WERI-Rb-1 (cell line): Measurements from ENCODE around the gene PSMD2.

Experiments
- DNase-seq: peaks from one replicate; pipeline ENCODE4 v3.0.0-alpha.2; 2020
- H3K27ac ChIP-seq: fragments of 250-450 bp; sonication (Bioruptor Pico); 2 replicates; pipeline ENCODE4 v1.5.1; 2020; ENCODE audit warnings: mild to moderate bottlenecking, moderate library complexity
- H3K27me3 ChIP-seq: fragments of 250-450 bp; sonication (Bioruptor Pico); 2 replicates; pipeline ENCODE4 v1.5.1; 2021; ENCODE audit warnings: mild to moderate bottlenecking, low read depth, moderate library complexity; ENCODE audit not compliant: insufficient read depth, severe bottlenecking
- H3K36me3 ChIP-seq: fragments of 250-450 bp; sonication (Bioruptor Pico); 2 replicates; pipeline ENCODE4 v1.5.1; 2020; ENCODE audit warnings: mild to moderate bottlenecking, moderate library complexity
- H3K4me3 ChIP-seq: 2 replicates; pipeline ENCODE4 v1.5.1; 2011; ENCODE audit warnings: low read depth, mild to moderate bottlenecking, control low read depth, low read length
- H3K9me3 ChIP-seq: fragments of 250-450 bp; sonication (Bioruptor Pico); 2 replicates; pipeline ENCODE4 v1.5.1; 2021; ENCODE audit warnings: mild to moderate bottlenecking, moderate library complexity; ENCODE audit not compliant: severe bottlenecking
- TF ChIP-seq, protein P1 (sequence below): IDR thresholded peaks from 2 replicates; pipeline ENCODE4 v1.5.1; 2011; ENCODE audit warnings: low read depth, mild to moderate bottlenecking, control low read depth, inconsistent platforms, low read length

PSMD2 gene

DNA sequence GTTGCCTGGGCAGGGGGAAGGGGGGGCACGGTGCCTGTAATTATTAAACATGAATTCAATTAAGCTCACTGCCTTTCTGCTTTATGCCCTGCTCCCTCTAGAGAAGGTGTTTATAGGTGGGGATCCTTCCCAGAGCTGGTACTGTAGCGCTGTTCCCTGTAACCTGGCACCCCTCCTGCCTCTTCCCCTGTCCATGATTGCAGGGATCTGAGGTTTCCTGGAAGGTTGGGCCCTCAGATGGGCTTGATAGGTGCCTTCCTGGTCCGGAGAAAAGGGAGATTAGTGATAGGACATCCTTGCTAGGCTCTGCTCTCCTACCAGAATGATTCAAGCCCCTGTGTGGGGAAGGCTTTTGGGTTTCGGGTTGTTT is 36.2 kb downstream of the PSMD2 start:
- Histone ChIP-seq H3K9me3 (no peaks in the 10 kb centered on the region), H3K27ac (peak overlapping the region; percentile 93), H3K4me3 (peak overlapping the region; percentile 62; the same call in 1 of the 2 replicates), H3K36me3 (peaks cover 54% of the 10 kb centered on the region), H3K27me3 (no peaks in the 10 kb centered on the region)
- no peak for DNase-seq
- TF ChIP-seq, protein P1, sequence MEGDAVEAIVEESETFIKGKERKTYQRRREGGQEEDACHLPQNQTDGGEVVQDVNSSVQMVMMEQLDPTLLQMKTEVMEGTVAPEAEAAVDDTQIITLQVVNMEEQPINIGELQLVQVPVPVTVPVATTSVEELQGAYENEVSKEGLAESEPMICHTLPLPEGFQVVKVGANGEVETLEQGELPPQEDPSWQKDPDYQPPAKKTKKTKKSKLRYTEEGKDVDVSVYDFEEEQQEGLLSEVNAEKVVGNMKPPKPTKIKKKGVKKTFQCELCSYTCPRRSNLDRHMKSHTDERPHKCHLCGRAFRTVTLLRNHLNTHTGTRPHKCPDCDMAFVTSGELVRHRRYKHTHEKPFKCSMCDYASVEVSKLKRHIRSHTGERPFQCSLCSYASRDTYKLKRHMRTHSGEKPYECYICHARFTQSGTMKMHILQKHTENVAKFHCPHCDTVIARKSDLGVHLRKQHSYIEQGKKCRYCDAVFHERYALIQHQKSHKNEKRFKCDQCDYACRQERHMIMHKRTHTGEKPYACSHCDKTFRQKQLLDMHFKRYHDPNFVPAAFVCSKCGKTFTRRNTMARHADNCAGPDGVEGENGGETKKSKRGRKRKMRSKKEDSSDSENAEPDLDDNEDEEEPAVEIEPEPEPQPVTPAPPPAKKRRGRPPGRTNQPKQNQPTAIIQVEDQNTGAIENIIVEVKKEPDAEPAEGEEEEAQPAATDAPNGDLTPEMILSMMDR: no peak

DNA sequence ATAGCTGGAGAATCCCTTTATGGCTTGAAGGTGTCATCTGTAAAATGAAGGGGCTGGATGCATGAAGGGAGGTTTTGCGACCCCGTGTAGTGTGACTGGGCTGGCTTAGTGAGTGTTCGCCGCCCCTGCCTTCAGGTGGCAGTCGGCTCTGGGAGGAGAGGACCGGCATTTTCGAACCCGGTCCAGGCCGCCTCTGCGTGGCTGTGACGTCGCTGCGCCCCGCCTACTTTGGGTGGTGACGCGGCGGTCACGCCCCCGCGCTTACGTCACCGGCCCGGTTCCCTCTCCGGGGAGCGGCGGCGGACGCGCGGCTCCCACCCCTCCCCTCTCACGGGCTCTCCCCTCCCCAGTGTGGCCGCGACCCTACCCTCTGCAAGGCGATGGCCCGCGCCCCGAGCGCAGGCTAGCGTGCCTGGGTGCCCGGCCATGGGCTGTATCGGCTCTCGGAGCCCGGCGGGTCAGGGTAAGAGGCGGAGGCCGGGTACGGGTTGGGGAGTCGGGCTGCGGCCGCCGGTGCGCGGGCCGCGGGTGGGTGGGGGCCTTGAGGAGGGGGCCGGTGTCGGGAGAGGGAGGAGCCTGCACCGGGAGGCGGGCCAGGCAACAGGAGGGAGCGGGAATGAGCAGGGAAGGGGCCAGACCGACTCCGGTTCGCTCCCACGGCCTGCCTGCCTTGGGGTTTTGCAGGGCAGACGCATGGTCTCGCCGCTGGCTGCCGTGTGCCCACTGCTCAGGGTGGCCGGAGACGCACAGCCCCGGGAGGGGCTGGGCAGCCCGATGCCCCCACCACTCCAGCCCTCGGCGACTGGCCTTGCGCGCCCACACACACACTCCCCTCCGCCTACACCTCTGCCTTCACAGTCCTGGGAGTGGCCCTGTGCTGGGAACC is 36.9 kb downstream of the PSMD2 start:
- DNase-seq: peak; percentile 91
- Histone ChIP-seq H3K36me3 (peaks cover 48% of the 10 kb centered on the region), H3K9me3 (no peaks in the 10 kb centered on the region), H3K27ac (peak overlapping the region; percentile 93), H3K4me3 (peak overlapping the region; percentile 62), H3K27me3 (no peaks in the 10 kb centered on the region)
- TF ChIP-seq, protein P1: no peak

DNA sequence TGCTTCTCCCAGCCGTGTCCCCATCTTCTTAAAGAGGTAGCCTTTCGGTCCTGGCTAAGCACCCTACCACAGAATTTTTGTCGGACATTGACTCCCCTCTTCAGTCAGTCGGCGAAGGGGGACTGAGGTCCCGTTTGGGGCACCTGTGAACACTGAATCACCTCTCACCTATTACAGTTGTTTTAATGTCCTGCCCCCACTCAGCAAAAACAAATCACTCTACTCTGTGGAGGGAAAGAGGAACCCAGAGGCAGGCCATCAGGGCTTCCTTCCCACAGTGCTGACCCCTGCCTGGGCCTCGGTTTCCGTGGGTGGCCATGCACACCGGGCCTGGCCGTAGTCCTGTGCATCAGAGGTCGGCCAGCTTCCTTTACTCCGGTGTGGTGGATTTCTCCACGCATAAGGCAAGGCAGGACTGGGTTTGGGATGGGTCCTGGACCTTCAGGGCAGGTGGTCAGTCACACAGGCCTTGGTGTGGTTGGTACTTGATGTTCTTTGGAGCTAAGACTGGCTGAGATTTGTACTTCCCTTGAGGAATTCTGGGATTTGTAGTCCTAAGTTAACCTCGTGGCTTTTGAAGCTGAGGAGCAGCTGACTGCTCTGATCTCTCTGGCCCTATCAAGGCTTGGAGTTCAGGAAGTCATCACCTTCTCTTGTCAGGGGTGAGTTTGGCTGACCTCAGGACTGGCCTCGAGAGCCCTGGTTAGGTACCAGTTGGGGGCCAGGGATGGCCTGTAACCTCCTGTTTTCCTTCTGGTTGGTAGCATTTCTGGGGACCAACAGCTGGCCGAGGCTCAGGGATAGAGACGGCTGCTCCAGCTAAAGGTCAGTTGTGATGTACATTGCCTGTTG is 37.7 kb downstream of the PSMD2 start:
- H3K36me3 ChIP-seq: peaks cover 39% of the 10 kb centered on the region
- no peaks in the 10 kb centered on the region for H3K9me3 ChIP-seq
- TF ChIP-seq, protein P1: no peak
- no peak for DNase-seq
- H3K4me3 ChIP-seq: peak overlapping the region; percentile 62
- peak overlapping the region; percentile 93 for H3K27ac ChIP-seq
- no peaks in the 10 kb centered on the region for H3K27me3 ChIP-seq

DNA sequence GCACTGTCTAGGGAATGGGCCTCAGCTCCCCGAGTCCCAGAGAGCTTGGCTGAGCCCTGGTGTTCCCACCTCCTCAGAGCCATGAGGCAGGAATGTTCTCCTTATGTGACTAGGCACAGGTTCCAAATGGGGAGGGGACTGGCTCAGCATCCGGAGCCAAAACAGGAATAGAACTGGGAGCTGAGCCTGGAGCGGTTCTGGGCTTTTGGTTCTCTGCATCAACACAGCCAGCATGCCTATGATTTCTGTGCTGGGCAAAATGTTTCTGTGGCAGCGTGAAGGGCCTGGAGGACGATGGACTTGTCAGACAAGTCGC is 38.3 kb downstream of the PSMD2 start, which contains the start of gene FAM131A:
FAM131A (plus strand) TSS at position 202 of the 316 bp plus-strand sequence; CDS start at position 233, 31 bp downstream.
- no peak for DNase-seq
- TF ChIP-seq, protein P1: no peak
- peaks cover 33% of the 10 kb centered on the region for H3K36me3 ChIP-seq
- H3K27me3 ChIP-seq: no peaks in the 10 kb centered on the region
- peak within 1 kb of the TSS; percentile 62 for H3K4me3 ChIP-seq
- peak within 1 kb of the TSS; percentile 93 for H3K27ac ChIP-seq
- H3K9me3 ChIP-seq: no peaks in the 10 kb centered on the region

DNA sequence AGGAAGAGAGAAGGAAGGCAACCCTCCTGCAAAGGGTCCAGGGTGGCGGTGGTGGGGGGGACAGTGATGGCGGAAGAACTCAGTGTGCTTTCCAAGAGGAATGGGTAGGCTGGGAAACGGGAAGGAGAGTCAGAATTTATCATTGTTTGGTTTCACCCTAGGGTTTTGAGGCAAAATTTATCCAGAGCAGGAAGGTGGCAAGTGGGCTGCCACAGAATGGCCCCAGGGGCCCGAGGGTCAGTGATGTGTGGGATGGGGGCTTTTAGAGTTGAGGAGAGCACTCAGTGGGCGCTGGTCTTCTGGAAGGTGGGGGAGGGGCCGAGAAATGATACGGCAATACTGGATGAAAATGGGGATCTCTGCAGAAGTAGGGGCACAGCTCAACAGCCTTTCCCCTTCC is 38.9 kb downstream of the PSMD2 start:
- H3K27ac ChIP-seq: no peak overlapping the region
- H3K9me3 ChIP-seq: no peaks in the 10 kb centered on the region
- H3K27me3 ChIP-seq: no peaks in the 10 kb centered on the region
- H3K4me3 ChIP-seq: no peak overlapping the region
- DNase-seq: no peak
- TF ChIP-seq, protein P1: no peak
- peaks cover 27% of the 10 kb centered on the region for H3K36me3 ChIP-seq
